Bone marrow (tissue), 2 donors: Measurements from ENCODE around the gene KCNT2.

Experiments
- DNase-seq, 2 donors: peaks; one replicate each; lab custom pipeline; 2025; lab: John Stamatoyannopoulos, UW

The KCNT2 gene

GRCh38 chr1:196400478-196401451 is 207.5 kb downstream of the KCNT2 start:
- DNase-seq = no peak

GRCh38 chr1:196399713-196400112 is 208.5 kb downstream of the KCNT2 start:
- DNase-seq = no peak

GRCh38 chr1:196393742-196394141 is 214.5 kb downstream of the KCNT2 start:
- no peak for DNase-seq

GRCh38 chr1:196393282-196393681 is 215.0 kb downstream of the KCNT2 start:
- no peak for DNase-seq

GRCh38 chr1:196387766-196388165 is 220.5 kb downstream of the KCNT2 start:
- no peak for DNase-seq

- no peak for DNase-seq
These were observed 223.1 kb downstream of the KCNT2 start for GRCh38 chr1:196385109-196385508.

GRCh38 chr1:196382383-196382782 is 225.9 kb downstream of the KCNT2 start:
- no peak for DNase-seq

- no peak for DNase-seq
These were observed 226.7 kb downstream of the KCNT2 start for GRCh38 chr1:196381544-196381943.

GRCh38 chr1:196380316-196380715 is 227.9 kb downstream of the KCNT2 start:
- no peak for DNase-seq

- DNase-seq = no peak
These were observed 230.4 kb downstream of the KCNT2 start for GRCh38 chr1:196377811-196378210.

GRCh38 chr1:196376630-196377328 is 231.5 kb downstream of the KCNT2 start:
- no peak for DNase-seq

- no peak for DNase-seq
These were observed 234.4 kb downstream of the KCNT2 start for GRCh38 chr1:196373798-196374197.

- DNase-seq = no peak
These were observed 235.2 kb downstream of the KCNT2 start for GRCh38 chr1:196372896-196373536.

- no peak for DNase-seq
These were observed 240.4 kb downstream of the KCNT2 start for GRCh38 chr1:196367838-196368237.

GRCh38 chr1:196366817-196367495 is 241.3 kb downstream of the KCNT2 start:
- DNase-seq = peak in 1 of 2 donors; percentile 16

GRCh38 chr1:196361112-196361714 is 247.0 kb downstream of the KCNT2 start:
- DNase-seq = no peak

- no peak for DNase-seq
These were observed 250.3 kb downstream of the KCNT2 start for GRCh38 chr1:196357913-196358312.

- DNase-seq = no peak
These were observed 252.9 kb downstream of the KCNT2 start for GRCh38 chr1:196355206-196355786.

- no peak for DNase-seq
These were observed 263.8 kb downstream of the KCNT2 start for GRCh38 chr1:196344453-196344852.

GRCh38 chr1:196324345-196324744 is 283.9 kb downstream of the KCNT2 start:
- no peak for DNase-seq

GRCh38 chr1:196323869-196324268 is 284.4 kb downstream of the KCNT2 start:
- DNase-seq = no peak
